Measurements from ENCODE around the gene ABTB1.
A peak's percentile ranks its signal among the peaks of the same experiment; 100 is the strongest.

The ABTB1 gene

GRCh38 chr3:127717357-127718244 lies 44.8 kb downstream of the ABTB1 start:
- Histone ChIP-seq H3K27me3 (ENCODE audit: insufficient read depth, poor library complexity, severe bottlenecking) (no peaks in the 10 kb centered on the region), H3K36me3 (ENCODE audit: low read depth) (no peaks in the 10 kb centered on the region), H3K4me1 (ENCODE audit: insufficient read depth, poor library complexity, severe bottlenecking) (no peaks in the 10 kb centered on the region), H3K9me3 (ENCODE audit: severe bottlenecking) (no peaks in the 10 kb centered on the region), H3K27ac (ENCODE audit: poor library complexity, severe bottlenecking) (no peak overlapping the region), H3K4me3 (ENCODE audit: severe bottlenecking) (no peak overlapping the region)
- DNase-seq (ENCODE audit: low spot score) = peak; percentile 27
- TF ChIP-seq CTCF (IDR thresholded peaks at IDR 0.05; ENCODE audit: poor library complexity, severe bottlenecking) = no peak
- no peak for ATAC-seq (ENCODE audit: low read depth)

GRCh38 chr3:127718245-127718915 lies 45.6 kb downstream of the ABTB1 start:
- no peak for TF ChIP-seq CTCF (IDR thresholded peaks at IDR 0.05; ENCODE audit: poor library complexity, severe bottlenecking)
- Histone ChIP-seq H3K27ac (ENCODE audit: poor library complexity, severe bottlenecking) (no peak overlapping the region), H3K36me3 (ENCODE audit: low read depth) (no peaks in the 10 kb centered on the region), H3K4me1 (ENCODE audit: insufficient read depth, poor library complexity, severe bottlenecking) (no peaks in the 10 kb centered on the region), H3K27me3 (ENCODE audit: insufficient read depth, poor library complexity, severe bottlenecking) (no peaks in the 10 kb centered on the region), H3K9me3 (ENCODE audit: severe bottlenecking) (no peaks in the 10 kb centered on the region), H3K4me3 (ENCODE audit: severe bottlenecking) (no peak overlapping the region)
- DNase-seq (ENCODE audit: low spot score) (peak; percentile 22), ATAC-seq (ENCODE audit: low read depth) (no peak)

GRCh38 chr3:127718916-127719290 lies 46.2 kb downstream of the ABTB1 start:
- Histone ChIP-seq H3K27ac (ENCODE audit: poor library complexity, severe bottlenecking) (no peak overlapping the region), H3K9me3 (ENCODE audit: severe bottlenecking) (no peaks in the 10 kb centered on the region), H3K27me3 (ENCODE audit: insufficient read depth, poor library complexity, severe bottlenecking) (no peaks in the 10 kb centered on the region), H3K36me3 (ENCODE audit: low read depth) (no peaks in the 10 kb centered on the region), H3K4me3 (ENCODE audit: severe bottlenecking) (no peak overlapping the region), H3K4me1 (ENCODE audit: insufficient read depth, poor library complexity, severe bottlenecking) (no peaks in the 10 kb centered on the region)
- TF ChIP-seq CTCF (IDR thresholded peaks at IDR 0.05; ENCODE audit: poor library complexity, severe bottlenecking) = no peak
- DNase-seq (ENCODE audit: low spot score) (peak; percentile 19), ATAC-seq (ENCODE audit: low read depth) (no peak)

- TF ChIP-seq CTCF (IDR thresholded peaks at IDR 0.05; ENCODE audit: poor library complexity, severe bottlenecking) = no peak
- H3K27me3 ChIP-seq (ENCODE audit: insufficient read depth, poor library complexity, severe bottlenecking) = no peaks in the 10 kb centered on the region
- H3K9me3 ChIP-seq (ENCODE audit: severe bottlenecking) = no peaks in the 10 kb centered on the region
- H3K36me3 ChIP-seq (ENCODE audit: low read depth) = no peaks in the 10 kb centered on the region
- no peaks in the 10 kb centered on the region for H3K4me1 ChIP-seq (ENCODE audit: insufficient read depth, poor library complexity, severe bottlenecking)
- DNase-seq (ENCODE audit: low spot score) (no peak), ATAC-seq (ENCODE audit: low read depth) (no peak)
- no peak overlapping the region for H3K27ac ChIP-seq (ENCODE audit: poor library complexity, severe bottlenecking)
- no peak overlapping the region for H3K4me3 ChIP-seq (ENCODE audit: severe bottlenecking)
Measured at GRCh38 chr3:127719369-127719768, 46.6 kb downstream of the ABTB1 start.
